C4-2B (cell line): ENCODE results near the gene PKDCC.

Source experiments
- CTCF ChIP-seq: fragments of 450-650 bp; conservative IDR thresholded peaks from 2 replicates; pipeline ENCODE4 v1.5.1; 2017; ENCODE audit warnings: mild to moderate bottlenecking
- ZFX ChIP-seq: fragments of 450-650 bp; IDR thresholded peaks from 2 replicates; pipeline ENCODE4 v1.6.1; 2017

GRCh38 chr2:42100683-42101205 is 52.9 kb downstream of the PKDCC start:
- TF ChIP-seq CTCF (no peak), ZFX (no peak)
